T-helper 17 cell (primary cell): ENCODE data around the gene TP53BP2. TPM values are rescaled to one million over a fixed set of nuclear protein-coding genes. Genes with fewer than 3 reads are reported as not detected.
A peak's percentile ranks its signal among the peaks of the same experiment; 100 is the strongest.
"Not testable (repeated sequence)": the region's sequence is repeated elsewhere in the genome, so short reads cannot be mapped to it uniquely, and the experiment has no call there.

ENCODE experiments used
- ATAC-seq: fragments of 150-1000 bp; cut with Tn5 transposase; 2 replicates; pipeline ENCODE4 v1.10.0; 2021; ENCODE audit warnings: mild to moderate bottlenecking, moderate library complexity
- DNase-seq, 3 donors: peaks; one replicate each; pipeline versions ENCODE4 v3.0.0 to v3.0.0-alpha.2; 2020 to 2021
- H3K9me3 ChIP-seq: one replicate; pipeline ENCODE4 v1.7.0; 2013; ENCODE audit warnings: low read length, mild to moderate bottlenecking; ENCODE audit not compliant: control insufficient read depth, poor library complexity, severe bottlenecking
- H3K27ac Mint-ChIP-seq: one replicate; pipeline ENCODE4 v1.8.0; 2022; ENCODE audit warnings: mild to moderate bottlenecking, moderate library complexity, mixed read lengths
- H3K27me3 Mint-ChIP-seq: one replicate; pipeline ENCODE4 v1.8.0; 2022; ENCODE audit warnings: mixed read lengths
- H3K36me3 Mint-ChIP-seq: one replicate; pipeline ENCODE4 v1.8.0; 2022; ENCODE audit warnings: low read depth, mixed read lengths
- H3K4me1 Mint-ChIP-seq: one replicate; pipeline ENCODE4 v1.8.0; 2022; ENCODE audit warnings: mild to moderate bottlenecking, mixed read lengths
- H3K4me3 Mint-ChIP-seq: one replicate; pipeline ENCODE4 v1.8.0; 2022; ENCODE audit warnings: mild to moderate bottlenecking, moderate library complexity, mixed read lengths
- total RNA-seq, 4 donors: library from RNA in 2 of 4; stranded (reverse) in 2 of 4; gene quantifications; one replicate each; pipeline ENCODE4 v1.2.3 and lab custom pipeline; 2022 to 2026

The TP53BP2 gene
- total RNA-seq, 2 donors from 2014 or later: 97.6 to 136 TPM

GRCh38 chr1:223847781-223848345 lies 2.1 kb upstream of the TP53BP2 start:
- peaks cover 26% of the 10 kb centered on the region for H3K4me1 Mint-ChIP-seq
- peak overlapping the region; percentile 92 for H3K27ac Mint-ChIP-seq
- peaks cover 6% of the 10 kb centered on the region for H3K36me3 Mint-ChIP-seq
- no peaks in the 10 kb centered on the region for H3K9me3 ChIP-seq
- no peak for ATAC-seq
- no peak for DNase-seq
- peak overlapping the region; percentile 12 for H3K4me3 Mint-ChIP-seq
- peaks cover 10% of the 10 kb centered on the region for H3K27me3 Mint-ChIP-seq

- ATAC-seq (peak; percentile 55), DNase-seq (peak; percentile 57 to 73 (median 63))
- H3K27me3 Mint-ChIP-seq: no peaks in the 10 kb centered on the region
- peak overlapping the region; percentile 98 for H3K27ac Mint-ChIP-seq
- H3K9me3 ChIP-seq: no peaks in the 10 kb centered on the region
- peak overlapping the region; percentile 96 for H3K4me3 Mint-ChIP-seq
- peaks cover 3% of the 10 kb centered on the region for H3K36me3 Mint-ChIP-seq
- H3K4me1 Mint-ChIP-seq: peaks cover 31% of the 10 kb centered on the region
These were observed 524 bp downstream of the TP53BP2 start for GRCh38 chr1:223845037-223845809.

- H3K9me3 ChIP-seq: no peaks in the 10 kb centered on the region
- peak overlapping the region; percentile 98 for H3K27ac Mint-ChIP-seq
- peak in 2 of 3 donors; percentile 19 to 26 for DNase-seq
- peak overlapping the region; percentile 96 for H3K4me3 Mint-ChIP-seq
- H3K4me1 Mint-ChIP-seq: peaks cover 32% of the 10 kb centered on the region
- peaks cover 3% of the 10 kb centered on the region for H3K36me3 Mint-ChIP-seq
- H3K27me3 Mint-ChIP-seq: no peaks in the 10 kb centered on the region
- ATAC-seq: no peak
These were observed 1.0 kb downstream of the TP53BP2 start for GRCh38 chr1:223844787-223845036.

- Mint-ChIP-seq H3K27ac (peak overlapping the region; percentile 98), H3K27me3 (no peaks in the 10 kb centered on the region), H3K36me3 (peaks cover 3% of the 10 kb centered on the region), H3K4me1 (peaks cover 29% of the 10 kb centered on the region), H3K4me3 (peak overlapping the region; percentile 96)
- no peaks in the 10 kb centered on the region for H3K9me3 ChIP-seq
- no peak for ATAC-seq
- no peak for DNase-seq
These were observed 1.6 kb downstream of the TP53BP2 start for GRCh38 chr1:223843934-223844786.

GRCh38 chr1:223842784-223843183 lies 3.0 kb downstream of the TP53BP2 start:
- no peak for DNase-seq
- no peaks in the 10 kb centered on the region for H3K27me3 Mint-ChIP-seq
- ATAC-seq: no peak
- peak overlapping the region; percentile 55 for H3K4me3 Mint-ChIP-seq
- H3K27ac Mint-ChIP-seq: peak overlapping the region; percentile 47
- peaks cover 42% of the 10 kb centered on the region for H3K4me1 Mint-ChIP-seq
- H3K9me3 ChIP-seq: no peaks in the 10 kb centered on the region
- peaks cover 3% of the 10 kb centered on the region for H3K36me3 Mint-ChIP-seq

- not testable (repeated sequence) for ATAC-seq, DNase-seq, H3K36me3 Mint-ChIP-seq, H3K27me3 Mint-ChIP-seq, H3K9me3 ChIP-seq, H3K4me3 Mint-ChIP-seq
- Mint-ChIP-seq H3K27ac (peak overlapping the region; percentile 27), H3K4me1 (peaks cover 41% of the 10 kb centered on the region)
These were observed 3.6 kb downstream of the TP53BP2 start for GRCh38 chr1:223841977-223842623.

GRCh38 chr1:223840254-223840653 lies 5.5 kb downstream of the TP53BP2 start:
- Mint-ChIP-seq H3K27ac (peak overlapping the region; percentile 45), H3K27me3 (no peaks in the 10 kb centered on the region), H3K4me3 (no peak overlapping the region), H3K4me1 (peaks cover 37% of the 10 kb centered on the region), H3K36me3 (peaks cover 3% of the 10 kb centered on the region)
- ATAC-seq (no peak), DNase-seq (no peak)
- H3K9me3 ChIP-seq: no peaks in the 10 kb centered on the region

GRCh38 chr1:223838125-223838854 lies 7.5 kb downstream of the TP53BP2 start:
- DNase-seq (no peak), ATAC-seq (no peak)
- H3K9me3 ChIP-seq: no peaks in the 10 kb centered on the region
- Mint-ChIP-seq H3K36me3 (no peaks in the 10 kb centered on the region), H3K4me1 (peaks cover 30% of the 10 kb centered on the region), H3K27me3 (no peaks in the 10 kb centered on the region), H3K4me3 (peak overlapping the region; percentile 37), H3K27ac (peak overlapping the region; percentile 65)

- Mint-ChIP-seq H3K4me3 (peak overlapping the region; percentile 37), H3K36me3 (no peaks in the 10 kb centered on the region), H3K27ac (peak overlapping the region; percentile 65), H3K4me1 (peaks cover 27% of the 10 kb centered on the region), H3K27me3 (no peaks in the 10 kb centered on the region)
- DNase-seq (no peak), ATAC-seq (no peak)
- H3K9me3 ChIP-seq: no peaks in the 10 kb centered on the region
These were observed 8.1 kb downstream of the TP53BP2 start for GRCh38 chr1:223837687-223838086.

GRCh38 chr1:223837206-223837605 lies 8.5 kb downstream of the TP53BP2 start:
- Mint-ChIP-seq H3K4me1 (peaks cover 25% of the 10 kb centered on the region), H3K36me3 (no peaks in the 10 kb centered on the region), H3K27ac (peak overlapping the region; percentile 65), H3K27me3 (no peaks in the 10 kb centered on the region), H3K4me3 (no peak overlapping the region)
- no peaks in the 10 kb centered on the region for H3K9me3 ChIP-seq
- ATAC-seq: no peak
- DNase-seq: no peak

GRCh38 chr1:223836586-223836985 lies 9.2 kb downstream of the TP53BP2 start:
- ATAC-seq: no peak
- DNase-seq: no peak
- H3K4me3 Mint-ChIP-seq: no peak overlapping the region
- H3K27ac Mint-ChIP-seq: no peak overlapping the region
- H3K27me3 Mint-ChIP-seq: no peaks in the 10 kb centered on the region
- no peaks in the 10 kb centered on the region for H3K36me3 Mint-ChIP-seq
- H3K4me1 Mint-ChIP-seq: peaks cover 32% of the 10 kb centered on the region
- H3K9me3 ChIP-seq: no peaks in the 10 kb centered on the region

- DNase-seq: no peak
- Mint-ChIP-seq H3K27ac (no peak overlapping the region), H3K27me3 (no peaks in the 10 kb centered on the region), H3K4me3 (no peak overlapping the region), H3K36me3 (no peaks in the 10 kb centered on the region), H3K4me1 (peaks cover 33% of the 10 kb centered on the region)
- H3K9me3 ChIP-seq: no peaks in the 10 kb centered on the region
- ATAC-seq: no peak
These were observed 10.0 kb downstream of the TP53BP2 start for GRCh38 chr1:223835754-223836153.
